ENCODE data around the gene RGS3.

GRCh38 chr9:113503131-113503541 lies 39.6 kb downstream of the RGS3 start:
- no peak for TF ChIP-seq POLR2AphosphoS5 (IDR thresholded peaks at IDR 0.05)
- TF ChIP-seq CTCF (IDR thresholded peaks at IDR 0.05) = no peak

Measured in gastroesophageal sphincter (tissue), 3 donors.